ENCODE measurements around the gene RPS6KL1. TPM values are rescaled to one million over a fixed set of nuclear protein-coding genes. Genes with fewer than 3 reads are reported as not detected.

Gene RPS6KL1
- total and polyA plus RNA-seq, 12 donors, result 10.3 to 27.1 (median 21.9) TPM

- peaks cover 0 to 41% (median 4%) of the 10 kb centered on the region in 9 donors for H3K36me3 ChIP-seq
- H3K4me3 ChIP-seq, result peak overlapping the region in 7 of 10 donors; percentile 2 to 34 (median 14)
- H3K27ac ChIP-seq, result peak overlapping the region in 6 of 10 donors; percentile 20 to 68 (median 50)
- peaks cover 0 to 23% (median 0%) of the 10 kb centered on the region in 7 donors for H3K27me3 ChIP-seq
- WGBS, 2 donors, result 78 to 82% methylated on average over 6 of the region's 6 CpGs
- intact Hi-C loops (cut with DNase I), result loop anchor here in 1 of 10 donors (10.0 kb wide), 1 partner anchor 53 kb away; the partner anchor contains the start of gene EIF2B2
- peaks cover 11 to 82% (median 38%) of the 10 kb centered on the region in 9 donors for H3K4me1 ChIP-seq
- TF ChIP-seq, protein P1, sequence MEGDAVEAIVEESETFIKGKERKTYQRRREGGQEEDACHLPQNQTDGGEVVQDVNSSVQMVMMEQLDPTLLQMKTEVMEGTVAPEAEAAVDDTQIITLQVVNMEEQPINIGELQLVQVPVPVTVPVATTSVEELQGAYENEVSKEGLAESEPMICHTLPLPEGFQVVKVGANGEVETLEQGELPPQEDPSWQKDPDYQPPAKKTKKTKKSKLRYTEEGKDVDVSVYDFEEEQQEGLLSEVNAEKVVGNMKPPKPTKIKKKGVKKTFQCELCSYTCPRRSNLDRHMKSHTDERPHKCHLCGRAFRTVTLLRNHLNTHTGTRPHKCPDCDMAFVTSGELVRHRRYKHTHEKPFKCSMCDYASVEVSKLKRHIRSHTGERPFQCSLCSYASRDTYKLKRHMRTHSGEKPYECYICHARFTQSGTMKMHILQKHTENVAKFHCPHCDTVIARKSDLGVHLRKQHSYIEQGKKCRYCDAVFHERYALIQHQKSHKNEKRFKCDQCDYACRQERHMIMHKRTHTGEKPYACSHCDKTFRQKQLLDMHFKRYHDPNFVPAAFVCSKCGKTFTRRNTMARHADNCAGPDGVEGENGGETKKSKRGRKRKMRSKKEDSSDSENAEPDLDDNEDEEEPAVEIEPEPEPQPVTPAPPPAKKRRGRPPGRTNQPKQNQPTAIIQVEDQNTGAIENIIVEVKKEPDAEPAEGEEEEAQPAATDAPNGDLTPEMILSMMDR (IDR thresholded peaks at IDR 0.05), result no peak
- ATAC-seq (no peak), DNase-seq (no peak)
- H3K9me3 ChIP-seq, result no peaks in the 10 kb centered on the region
These were observed 29.2 kb upstream of the RPS6KL1 start for GRCh38 chr14:74952180-74952665.

DNA sequence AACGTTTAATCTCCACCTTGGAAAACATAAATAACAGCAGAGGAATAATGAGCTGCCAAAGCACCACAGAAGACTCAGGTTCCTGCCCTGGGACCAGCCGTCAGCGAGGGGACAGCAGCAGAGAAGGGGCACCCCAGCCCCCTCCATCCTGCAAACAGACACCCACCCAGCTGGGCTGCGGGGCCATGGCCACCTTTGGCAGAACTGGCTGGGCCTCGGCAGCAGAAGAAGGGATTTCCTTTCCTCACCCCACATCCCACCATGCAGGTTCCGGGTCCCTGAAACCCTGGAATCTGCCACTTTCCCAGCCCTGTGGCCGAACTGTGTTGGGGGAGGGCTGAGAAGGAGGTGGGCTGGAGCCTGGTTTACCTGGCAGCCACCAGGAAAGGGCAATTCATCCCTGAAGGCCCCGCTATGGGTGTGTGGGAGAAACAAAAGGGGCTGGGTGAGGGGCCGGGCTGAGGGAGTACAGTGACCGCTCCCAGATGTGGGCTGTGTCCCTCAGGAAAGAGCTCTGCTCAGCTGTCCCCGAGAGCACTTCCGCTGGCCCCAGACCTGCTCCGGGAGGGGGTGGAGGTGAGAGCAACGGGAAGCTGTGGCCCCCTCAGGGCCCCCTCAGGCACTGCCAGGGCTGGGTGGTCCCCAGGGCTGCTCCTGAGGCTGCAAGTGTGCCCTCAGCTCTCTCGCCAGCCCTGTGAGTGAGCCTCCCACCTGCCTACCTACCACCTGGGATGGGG, 28.6 kb upstream of the RPS6KL1 start:
- Histone ChIP-seq H3K4me3 (peak overlapping the region in 6 of 10 donors; percentile 7 to 34 (median 20)), H3K27ac (peak overlapping the region in 7 of 10 donors; percentile 20 to 68 (median 48)), H3K27me3 (peaks cover 0 to 23% (median 0%) of the 10 kb centered on the region in 7 donors), H3K4me1 (peaks cover 11 to 88% (median 44%) of the 10 kb centered on the region in 9 donors), H3K9me3 (no peaks in the 10 kb centered on the region), H3K36me3 (peaks cover 0 to 47% (median 4%) of the 10 kb centered on the region in 9 donors)
- peak in 4 of 8 donors; percentile 18 to 39 (median 32) for ATAC-seq
- TF ChIP-seq, protein P1 (IDR thresholded peaks at IDR 0.05), result no peak
- WGBS, 2 donors, result 57% methylated on average over 15 of the region's 15 CpGs
- no peak for DNase-seq
- intact Hi-C loops (cut with DNase I), result loop anchor here in 1 of 10 donors (10.0 kb wide), 1 partner anchor 53 kb away; the partner anchor contains the start of gene EIF2B2

DNA sequence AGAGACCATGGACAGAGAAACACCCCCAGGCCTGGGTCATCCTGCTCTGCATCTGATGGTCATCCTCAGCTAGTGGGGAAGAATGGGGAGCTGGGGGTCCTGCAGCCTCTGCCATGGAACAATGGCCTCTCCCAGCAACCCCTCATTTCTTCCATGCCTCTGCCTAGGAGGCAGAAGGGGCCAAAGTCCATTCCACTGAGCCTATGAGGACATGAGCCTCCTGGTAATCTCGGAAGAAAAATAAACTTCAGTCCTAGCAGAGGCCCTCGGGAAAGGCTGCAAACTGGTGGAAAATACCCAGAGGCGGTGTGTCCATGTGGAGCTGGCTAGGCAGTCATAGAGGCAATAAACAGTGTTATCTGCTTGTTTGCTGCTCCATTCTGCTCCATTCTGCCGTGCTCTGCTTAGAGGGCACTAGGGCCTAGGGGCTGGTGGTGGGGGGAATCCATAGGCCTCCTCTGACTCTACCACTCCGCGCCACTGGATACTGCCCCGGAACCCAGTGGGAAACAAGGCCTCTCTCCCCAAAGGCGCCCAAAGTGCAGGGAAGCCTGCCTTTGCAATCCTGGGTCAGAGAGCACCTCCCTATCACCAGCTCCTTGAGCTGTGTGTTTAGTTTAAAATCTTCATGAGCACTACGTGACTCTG, 27.9 kb upstream of the RPS6KL1 start:
- Histone ChIP-seq H3K27ac (peak overlapping the region in 2 of 10 donors; percentile 57 to 68), H3K9me3 (no peaks in the 10 kb centered on the region), H3K27me3 (peaks cover 0 to 22% (median 0%) of the 10 kb centered on the region in 7 donors), H3K4me3 (peak overlapping the region in 5 of 10 donors; percentile 13 to 34 (median 27)), H3K4me1 (peaks cover 15 to 88% (median 46%) of the 10 kb centered on the region in 9 donors), H3K36me3 (peaks cover 0 to 51% (median 4%) of the 10 kb centered on the region in 9 donors)
- intact Hi-C loops (cut with DNase I), result loop anchor here in 1 of 10 donors (10.0 kb wide), 1 partner anchor 54 kb away; the partner anchor contains the start of gene EIF2B2
- TF ChIP-seq, protein P1 (IDR thresholded peaks at IDR 0.05), result no peak
- DNase-seq (no peak), ATAC-seq (no peak)
- 82 to 84% methylated on average over 9 of the region's 9 CpGs for WGBS, 2 donors
